Vagina (tissue), 2 donors: ENCODE data around the gene TSPO.

Experiments used
- POLR2AphosphoS5 ChIP-seq, 2 donors: sonication (generic); formaldehyde crosslinking; IDR thresholded peaks; one replicate each; pipeline ENCODE4 v1.9.0; 2017; ENCODE audit warnings: antibody characterized with exemption in 2 of 2, mild to moderate bottlenecking in 2 of 2, low read depth in 1 of 2; ENCODE audit not compliant: insufficient read depth in 1 of 2
- TF ChIP-seq, protein P1 (sequence below), 3 experiments: fragments of 450-650 bp in 2 of 3; fragments of 200-600 bp in 1 of 3; sonication (generic) in 1 of 3; IDR thresholded peaks; one replicate each; pipeline ENCODE4 v1.5.1; 2017 to 2019; ENCODE audit warnings: antibody characterized with exemption in 3 of 3, mild to moderate bottlenecking in 2 of 3, moderate library complexity in 2 of 3

- TF ChIP-seq, protein P1, sequence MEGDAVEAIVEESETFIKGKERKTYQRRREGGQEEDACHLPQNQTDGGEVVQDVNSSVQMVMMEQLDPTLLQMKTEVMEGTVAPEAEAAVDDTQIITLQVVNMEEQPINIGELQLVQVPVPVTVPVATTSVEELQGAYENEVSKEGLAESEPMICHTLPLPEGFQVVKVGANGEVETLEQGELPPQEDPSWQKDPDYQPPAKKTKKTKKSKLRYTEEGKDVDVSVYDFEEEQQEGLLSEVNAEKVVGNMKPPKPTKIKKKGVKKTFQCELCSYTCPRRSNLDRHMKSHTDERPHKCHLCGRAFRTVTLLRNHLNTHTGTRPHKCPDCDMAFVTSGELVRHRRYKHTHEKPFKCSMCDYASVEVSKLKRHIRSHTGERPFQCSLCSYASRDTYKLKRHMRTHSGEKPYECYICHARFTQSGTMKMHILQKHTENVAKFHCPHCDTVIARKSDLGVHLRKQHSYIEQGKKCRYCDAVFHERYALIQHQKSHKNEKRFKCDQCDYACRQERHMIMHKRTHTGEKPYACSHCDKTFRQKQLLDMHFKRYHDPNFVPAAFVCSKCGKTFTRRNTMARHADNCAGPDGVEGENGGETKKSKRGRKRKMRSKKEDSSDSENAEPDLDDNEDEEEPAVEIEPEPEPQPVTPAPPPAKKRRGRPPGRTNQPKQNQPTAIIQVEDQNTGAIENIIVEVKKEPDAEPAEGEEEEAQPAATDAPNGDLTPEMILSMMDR (IDR thresholded peaks at IDR 0.05): no peak
- TF ChIP-seq POLR2AphosphoS5 (IDR thresholded peaks at IDR 0.05; ENCODE audit: insufficient read depth in 1 of 2, low read depth in 1 of 2): no peak
Observed at GRCh38 chr22:43148581-43148980, 2.8 kb upstream of the TSPO start.
